DOHH2 (cell line): ENCODE measurements around the gene ABLIM1.
A peak's percentile ranks its signal among the peaks of the same experiment; 100 is the strongest.

ENCODE experiments used
- H3F3A ChIP-seq: fragments of 200-600 bp; sonication (generic), shearing (Covaris generic); 2 replicates; pipeline ENCODE4 v1.6.0; 2016; ENCODE audit warnings: antibody characterized with exemption, mild to moderate bottlenecking; ENCODE audit not compliant: control insufficient read depth, insufficient read depth
- H3K27ac ChIP-seq: fragments of 200-600 bp; sonication (generic); 2 replicates; pipeline ENCODE4 v1.5.1; 2014; ENCODE audit warnings: low read depth, mild to moderate bottlenecking, low read length, moderate library complexity
- H3K27me3 ChIP-seq: fragments of 200-600 bp; sonication (generic); 2 replicates; pipeline ENCODE4 v1.6.1; 2014; ENCODE audit warnings: mild to moderate bottlenecking, low read length, mixed read lengths; ENCODE audit not compliant: control insufficient read depth
- H3K36me3 ChIP-seq: fragments of 200-600 bp; sonication (generic); 2 replicates; pipeline ENCODE4 v1.6.1; 2014; ENCODE audit warnings: mild to moderate bottlenecking, low read length, moderate library complexity, mixed read lengths; ENCODE audit not compliant: control insufficient read depth
- H3K4me1 ChIP-seq: fragments of 200-600 bp; sonication (generic); 2 replicates; pipeline ENCODE4 v1.6.1; 2014; ENCODE audit warnings: mild to moderate bottlenecking, low read length, mixed read lengths; ENCODE audit not compliant: control insufficient read depth
- H3K4me2 ChIP-seq: fragments of 200-600 bp; sonication (generic); 2 replicates; pipeline ENCODE4 v1.6.0; 2014; ENCODE audit warnings: mild to moderate bottlenecking, low read length, moderate library complexity
- H3K4me3 ChIP-seq: fragments of 200-600 bp; sonication (generic); 2 replicates; pipeline ENCODE4 v1.5.1; 2014; ENCODE audit warnings: mild to moderate bottlenecking, low read length, mixed read lengths
- H3K79me2 ChIP-seq: fragments of 200-600 bp; sonication (generic); 2 replicates; pipeline ENCODE4 v1.6.1; 2014; ENCODE audit warnings: mild to moderate bottlenecking, low read length, mixed read lengths; ENCODE audit not compliant: control insufficient read depth
- H3K9me2 ChIP-seq: fragments of 200-600 bp; sonication (generic); replicated peaks from 2 replicates; pipeline ENCODE4 v1.6.1; 2014; ENCODE audit warnings: mild to moderate bottlenecking, low read length, mixed read lengths; ENCODE audit not compliant: control insufficient read depth
- H3K9me3 ChIP-seq: fragments of 200-600 bp; sonication (generic); 2 replicates; pipeline ENCODE4 v1.6.1; 2014; ENCODE audit warnings: antibody characterized with exemption, low read length, mixed read lengths; ENCODE audit not compliant: control insufficient read depth, insufficient read depth
- H4K20me1 ChIP-seq: fragments of 200-600 bp; sonication (generic); 2 replicates; pipeline ENCODE4 v1.6.0; 2014; ENCODE audit warnings: low read depth, mild to moderate bottlenecking, antibody characterized with exemption, low read length, moderate library complexity; ENCODE audit not compliant: control insufficient read depth, insufficient read depth
- CTCF ChIP-seq: fragments of 200-600 bp; sonication (generic); IDR thresholded peaks from one replicate; pipeline ENCODE4 v1.5.1; 2014; ENCODE audit warnings: antibody characterized with exemption, mild to moderate bottlenecking, low read depth, low read length; ENCODE audit not compliant: poor library complexity, severe bottlenecking
- EZH2phosphoT487 ChIP-seq: fragments of 200-600 bp; sonication (generic); IDR thresholded peaks from 2 replicates; pipeline ENCODE4 v1.6.1; 2017; ENCODE audit warnings: borderline replicate concordance, mild to moderate bottlenecking, antibody characterized with exemption, low read length, moderate library complexity, mixed read lengths

Gene ABLIM1

GRCh38 chr10:114538181-114538906 is 119.7 kb downstream of the ABLIM1 start:
- Histone ChIP-seq H3F3A (peaks cover 6% of the 10 kb centered on the region; the same call in 1 of the 2 replicates), H3K36me3 (no peaks in the 10 kb centered on the region), H3K4me3 (peak overlapping the region; percentile 43), H3K9me3 (no peaks in the 10 kb centered on the region), H3K27me3 (no peaks in the 10 kb centered on the region), H4K20me1 (no peaks in the 10 kb centered on the region), H3K27ac (no peak overlapping the region), H3K9me2 (no peaks in the 10 kb centered on the region), H3K4me1 (peaks cover 66% of the 10 kb centered on the region), H3K79me2 (no peaks in the 10 kb centered on the region), H3K4me2 (peak overlapping the region; percentile 60)
- TF ChIP-seq CTCF (no peak), EZH2phosphoT487 (no peak)

- Histone ChIP-seq H3F3A (peaks cover 6% of the 10 kb centered on the region; the same call in 1 of the 2 replicates), H3K27me3 (no peaks in the 10 kb centered on the region), H3K4me3 (no peak overlapping the region), H3K4me1 (peaks cover 60% of the 10 kb centered on the region), H3K9me3 (no peaks in the 10 kb centered on the region), H4K20me1 (no peaks in the 10 kb centered on the region), H3K27ac (no peak overlapping the region), H3K79me2 (no peaks in the 10 kb centered on the region), H3K4me2 (peak overlapping the region; percentile 60; the same call in 1 of the 2 replicates), H3K36me3 (no peaks in the 10 kb centered on the region), H3K9me2 (no peaks in the 10 kb centered on the region)
- no peak for TF ChIP-seq CTCF
- TF ChIP-seq EZH2phosphoT487, result no peak
Measured at GRCh38 chr10:114537736-114538135, 120.3 kb downstream of the ABLIM1 start.

- TF ChIP-seq CTCF, result no peak
- no peak for TF ChIP-seq EZH2phosphoT487
- no peak overlapping the region for H3K4me3 ChIP-seq
- peaks cover 6% of the 10 kb centered on the region; the same call in 1 of the 2 replicates for H3F3A ChIP-seq
- no peaks in the 10 kb centered on the region for H3K9me2 ChIP-seq
- no peaks in the 10 kb centered on the region for H3K36me3 ChIP-seq
- no peak overlapping the region for H3K4me2 ChIP-seq
- no peaks in the 10 kb centered on the region for H3K79me2 ChIP-seq
- no peaks in the 10 kb centered on the region for H4K20me1 ChIP-seq
- no peaks in the 10 kb centered on the region for H3K27me3 ChIP-seq
- H3K9me3 ChIP-seq, result no peaks in the 10 kb centered on the region
- no peak overlapping the region for H3K27ac ChIP-seq
- H3K4me1 ChIP-seq, result peaks cover 29% of the 10 kb centered on the region
Measured at GRCh38 chr10:114534571-114534981, 123.5 kb downstream of the ABLIM1 start.
